GM21423 (cell line): ENCODE results near the gene SMIM21.

Experiments used
- ATAC-seq: cut with Tn5 transposase; IDR thresholded peaks from one replicate; pipeline ENCODE4 v1.9.1; 2021; ENCODE audit warnings: mild to moderate bottlenecking, moderate library complexity; ENCODE audit not compliant: unreplicated experiment

The SMIM21 gene

DNA sequence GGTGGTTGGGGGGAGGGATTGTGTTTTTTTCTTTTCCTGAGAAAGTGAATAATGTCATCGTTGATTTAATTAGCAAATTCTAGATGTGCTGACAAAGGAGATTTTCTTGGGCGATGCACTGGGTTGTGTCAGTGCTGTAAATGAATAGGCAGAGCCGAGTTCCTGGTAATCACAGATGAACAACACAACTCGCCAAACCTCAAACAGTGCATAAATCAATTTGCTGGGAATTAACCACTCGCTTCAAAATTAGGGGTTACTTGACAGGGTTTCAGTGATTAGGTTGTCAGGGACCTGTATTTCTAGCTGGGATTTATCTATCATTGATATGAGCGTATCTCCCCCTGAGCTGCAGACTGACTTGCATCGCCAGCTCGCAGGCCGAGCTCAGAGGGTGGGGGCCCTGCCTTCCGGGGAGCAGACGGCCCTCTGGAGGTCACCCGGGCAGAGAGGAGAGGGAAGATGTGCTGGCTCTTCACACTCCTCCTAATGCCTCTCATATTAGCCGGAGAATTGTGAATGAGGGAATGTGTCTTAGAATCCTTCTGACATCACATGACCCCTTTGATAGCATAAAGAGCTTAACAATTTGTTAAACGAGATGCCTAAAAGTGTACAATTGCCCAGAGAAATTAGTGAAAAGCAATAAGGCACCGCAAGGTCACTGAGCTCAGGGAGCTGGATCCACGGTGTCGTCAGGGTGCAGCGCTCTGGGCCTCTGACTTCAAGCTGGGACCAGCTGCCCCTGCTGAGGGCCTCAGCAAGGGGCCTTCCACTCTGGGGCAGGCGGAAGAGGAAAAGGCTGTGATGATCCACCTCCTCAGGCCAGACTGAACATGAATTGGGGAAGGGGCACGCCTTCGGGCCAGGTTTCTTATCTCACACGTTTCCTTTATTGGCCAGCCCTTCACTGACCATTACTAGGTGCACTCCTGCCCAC lies 48.9 kb downstream of the SMIM21 start:
- no peak for ATAC-seq

DNA sequence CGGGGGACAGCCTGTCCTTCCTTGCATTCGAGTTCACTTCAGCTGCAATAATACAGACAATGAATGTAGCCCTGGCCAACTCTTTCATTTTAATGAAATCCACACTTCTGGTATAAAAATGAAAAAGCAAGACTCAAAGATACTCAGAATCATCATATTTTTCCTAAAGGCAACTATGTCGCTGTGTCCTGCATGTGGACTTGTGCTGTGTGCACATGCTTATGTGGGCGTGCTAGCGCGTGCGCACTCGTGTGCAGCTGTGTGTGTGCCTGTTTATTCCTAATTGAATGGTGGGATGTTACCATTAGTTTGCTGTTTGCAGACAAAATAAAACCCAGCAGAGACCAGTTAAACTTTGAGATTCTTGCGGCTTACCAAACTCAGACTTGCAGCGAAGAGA lies 49.6 kb downstream of the SMIM21 start:
- no peak for ATAC-seq

DNA sequence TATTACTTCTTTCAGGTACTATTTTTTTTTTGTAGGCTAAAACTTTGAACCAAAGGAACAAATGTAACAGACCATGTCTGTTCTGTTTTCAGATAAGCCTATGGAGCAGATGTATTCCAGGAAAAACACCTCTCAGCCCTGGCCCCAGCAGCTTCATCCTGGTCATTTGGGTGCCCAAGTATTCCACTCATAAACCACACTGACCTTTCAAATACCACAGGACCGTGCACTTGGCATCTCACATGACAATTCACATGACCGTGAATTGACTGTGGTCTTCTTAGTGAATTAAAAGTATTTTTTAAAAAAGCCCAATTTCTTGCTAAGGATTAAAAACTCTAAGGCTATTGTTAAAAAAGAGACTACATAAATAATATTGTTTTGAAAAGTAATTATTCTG lies 50.2 kb downstream of the SMIM21 start:
- ATAC-seq: no peak

DNA sequence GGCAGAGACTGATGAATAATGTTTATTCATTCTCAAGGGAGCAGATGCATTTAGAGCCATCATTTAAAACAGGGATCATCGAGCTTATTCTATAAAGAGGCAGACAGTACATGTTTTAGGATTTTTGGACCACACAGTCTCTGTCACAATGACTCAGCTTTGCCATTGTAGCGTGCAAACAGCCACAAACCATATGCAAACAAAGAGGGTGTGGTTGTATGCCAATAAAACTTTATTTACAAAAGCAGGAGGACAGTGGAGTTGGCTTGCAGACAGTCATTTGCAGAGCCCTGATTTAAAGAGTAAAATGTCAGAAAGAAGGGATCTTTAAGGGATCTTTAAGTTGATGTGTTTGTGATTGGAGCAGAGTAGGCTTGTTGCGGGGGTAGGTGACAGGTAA lies 51.5 kb downstream of the SMIM21 start:
- ATAC-seq: no peak

DNA sequence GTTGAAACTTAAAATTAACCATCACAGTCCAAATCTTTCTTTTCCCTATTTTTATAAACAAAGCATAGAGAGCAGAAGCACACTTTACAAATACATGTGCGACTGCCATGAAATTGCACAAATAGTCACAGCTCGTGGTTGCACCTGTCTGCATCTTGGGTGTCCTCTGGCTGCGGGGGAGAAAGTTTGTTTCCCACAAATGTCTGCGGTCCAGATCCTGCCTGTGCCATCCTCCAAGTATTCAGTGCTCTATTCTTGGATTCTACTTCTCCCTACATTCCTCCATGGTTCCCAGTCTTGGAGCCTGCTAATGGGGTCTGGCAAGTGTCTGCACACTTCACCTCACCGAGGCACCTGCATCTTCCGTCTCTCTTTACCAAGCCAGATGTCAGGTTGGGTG lies 52.2 kb downstream of the SMIM21 start:
- ATAC-seq: no peak

DNA sequence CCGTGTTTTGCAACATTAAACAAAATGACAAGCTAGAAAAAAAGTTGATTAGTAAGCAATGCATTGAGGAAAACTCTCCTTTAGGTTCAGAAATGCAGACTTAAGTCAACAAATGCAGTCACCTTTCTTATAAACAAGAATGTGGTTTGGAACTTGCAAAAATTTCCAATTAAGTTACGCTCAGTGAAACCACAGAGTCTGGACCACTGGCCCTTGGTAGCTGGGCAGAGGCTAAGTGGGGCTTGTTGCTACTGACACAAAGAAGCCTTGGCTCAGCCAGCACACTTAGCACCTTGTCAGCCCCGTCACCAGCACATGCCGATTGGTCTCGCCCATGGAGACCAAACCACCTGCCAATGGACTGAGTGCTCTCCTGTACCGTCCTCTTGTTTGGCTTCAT lies 53.0 kb downstream of the SMIM21 start:
- no peak for ATAC-seq

DNA sequence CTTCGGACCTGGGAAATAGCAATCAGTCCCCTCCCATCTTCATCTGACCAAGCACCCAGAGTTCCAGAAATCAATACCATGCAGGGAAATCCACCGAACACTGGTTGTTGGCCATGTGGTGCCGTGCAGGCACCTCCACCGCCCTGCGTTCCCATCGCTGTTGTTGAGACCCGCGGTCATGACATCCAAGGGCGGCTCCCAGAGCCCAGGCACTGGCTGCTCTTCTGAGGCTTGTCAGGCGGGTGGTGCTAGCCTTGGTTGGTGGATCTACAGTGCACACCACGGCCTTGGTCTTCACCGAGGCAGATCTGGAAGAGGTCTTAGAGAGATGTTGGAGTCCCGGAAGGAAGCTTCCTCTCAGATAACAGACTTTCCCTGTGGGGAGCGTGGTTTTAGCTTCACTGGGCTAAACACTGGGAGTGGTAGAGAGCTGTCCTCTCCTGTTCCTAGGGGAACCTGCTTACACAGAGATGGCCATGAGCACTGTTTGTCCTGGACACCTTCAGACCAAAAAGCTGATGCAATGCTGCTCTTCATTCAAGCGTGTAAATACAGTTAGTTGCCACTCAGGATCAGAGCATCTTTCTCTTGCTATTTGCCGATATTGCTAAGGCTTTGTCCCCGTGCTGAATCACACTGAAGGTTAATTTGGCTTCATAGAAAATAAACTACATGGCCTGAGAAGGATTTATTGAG lies 58.3 kb downstream of the SMIM21 start:
- no peak for ATAC-seq

DNA sequence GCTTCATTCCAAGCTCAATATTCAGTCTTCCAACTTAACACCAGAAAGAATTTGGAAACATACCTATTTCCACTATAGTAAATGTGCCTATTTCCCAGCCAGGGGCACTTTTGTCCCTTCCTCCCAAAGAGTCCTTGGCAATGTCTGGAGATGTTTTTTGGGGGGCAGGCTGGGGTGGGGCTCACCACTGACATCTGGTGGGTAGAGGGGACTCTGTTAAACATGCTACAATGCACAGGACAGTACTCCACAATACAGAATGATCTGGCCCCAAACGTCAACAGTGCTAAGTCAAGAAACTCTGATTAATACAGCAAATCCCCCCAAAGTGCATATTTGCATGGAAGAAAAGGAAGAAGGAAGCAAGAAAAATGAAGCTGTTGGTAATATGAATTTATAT lies 61.7 kb downstream of the SMIM21 start:
- no peak for ATAC-seq

DNA sequence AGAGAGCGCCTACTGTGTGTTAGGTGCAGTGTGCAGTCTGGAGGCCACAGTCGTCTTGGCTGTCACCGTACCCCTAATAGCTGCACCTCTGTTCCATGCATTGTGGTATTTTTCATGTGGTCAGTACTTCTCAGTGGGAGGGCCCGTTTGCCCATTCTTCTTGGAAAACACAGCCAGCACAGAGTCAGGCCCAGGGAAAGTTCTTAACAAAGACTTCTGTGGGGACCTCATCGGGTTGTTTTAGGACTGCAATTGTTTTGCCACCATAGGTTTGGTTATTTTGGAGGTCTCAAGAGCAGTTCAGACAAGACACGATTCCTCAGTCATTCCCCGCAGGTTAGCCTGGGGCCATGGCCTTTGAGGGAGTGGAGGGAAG lies 62.3 kb downstream of the SMIM21 start:
- ATAC-seq: no peak

DNA sequence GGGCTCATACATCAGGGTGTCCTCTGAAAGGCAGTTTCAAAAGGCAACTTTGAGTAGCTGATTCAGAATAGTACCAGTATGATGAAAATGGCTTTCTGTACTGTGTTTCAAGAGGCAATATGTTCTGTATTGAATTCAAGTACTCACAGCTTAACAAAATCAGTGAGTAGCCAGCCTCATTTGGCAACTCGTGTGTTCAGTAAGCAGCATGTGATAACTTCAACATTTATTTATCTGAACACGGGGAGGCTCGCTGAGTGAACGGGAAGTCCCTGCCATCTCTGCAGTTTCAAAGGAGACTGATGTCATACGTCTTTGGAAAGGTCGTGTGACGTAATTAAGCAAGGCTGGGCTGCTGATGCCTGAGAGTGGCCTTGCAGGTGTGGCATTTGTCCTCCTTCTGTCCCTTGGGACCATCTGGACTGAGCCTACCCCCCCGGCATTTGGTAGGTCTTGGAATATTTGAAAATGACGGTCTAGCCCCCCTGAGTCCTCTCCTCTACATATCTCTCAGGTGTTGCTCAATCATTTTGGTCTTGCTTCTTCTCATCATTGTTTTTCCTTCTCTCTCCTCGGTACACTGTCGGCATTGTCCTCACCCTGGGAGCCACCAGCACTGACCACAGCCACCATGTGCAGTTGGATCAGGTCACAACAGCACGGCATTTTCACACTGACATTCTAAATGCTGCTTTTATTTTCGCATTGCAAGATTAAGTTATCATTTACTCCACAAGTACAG lies 62.8 kb downstream of the SMIM21 start:
- ATAC-seq: no peak

DNA sequence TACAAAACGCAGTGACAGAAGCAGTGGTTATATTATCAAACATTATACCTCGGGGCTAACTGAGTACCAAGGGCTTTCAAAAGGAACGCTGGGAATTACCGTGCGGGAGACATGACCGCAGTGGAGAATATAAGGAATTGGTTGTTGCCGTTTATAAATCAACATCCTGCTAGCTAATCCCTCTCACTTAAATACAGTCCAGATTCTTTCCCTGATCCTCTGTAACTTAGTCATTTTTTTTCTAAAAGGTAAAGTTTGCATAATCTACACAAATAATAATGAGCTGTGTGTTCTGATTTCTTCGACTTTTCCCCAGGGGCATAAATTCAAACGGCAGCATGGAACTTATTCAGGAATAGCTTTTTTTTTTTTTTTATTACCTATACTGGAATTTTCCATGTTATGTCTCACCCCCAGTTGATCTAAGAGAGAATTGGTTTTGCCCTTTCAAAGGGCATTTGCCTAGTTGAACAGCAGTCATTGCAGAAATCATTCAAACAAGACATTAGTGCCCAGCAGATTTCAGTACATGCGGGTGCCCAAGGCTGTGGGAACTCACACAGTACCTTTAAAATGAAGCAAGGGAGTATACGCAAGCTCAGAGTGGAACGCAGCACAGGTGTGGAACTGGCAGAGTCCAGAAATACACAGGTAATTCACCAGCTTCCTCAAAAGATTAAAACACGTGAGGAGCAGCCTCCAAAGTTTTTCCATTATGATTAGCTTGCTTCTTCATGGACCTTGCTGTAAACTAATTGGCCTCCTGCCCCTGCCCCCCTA lies 63.9 kb downstream of the SMIM21 start:
- ATAC-seq: no peak

DNA sequence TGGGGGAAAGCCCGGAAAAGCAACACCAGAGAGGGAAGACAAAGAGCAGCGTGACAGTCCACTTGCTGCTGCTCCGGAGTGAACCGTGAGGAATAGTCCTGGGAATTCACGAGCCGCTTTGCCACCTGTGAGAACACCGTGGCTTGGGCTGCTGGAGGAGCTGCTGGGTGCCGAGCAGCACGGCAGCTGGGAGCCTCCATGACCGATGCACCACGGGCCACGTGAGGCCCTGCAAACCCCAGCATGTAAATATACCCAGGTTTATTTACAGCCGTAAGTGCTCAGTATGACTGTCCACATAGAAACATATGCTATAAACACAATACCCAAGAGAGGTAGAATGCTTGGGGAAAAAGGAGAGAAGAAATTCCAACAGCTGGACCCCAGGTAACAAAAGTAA lies 65.1 kb downstream of the SMIM21 start:
- ATAC-seq: no peak

DNA sequence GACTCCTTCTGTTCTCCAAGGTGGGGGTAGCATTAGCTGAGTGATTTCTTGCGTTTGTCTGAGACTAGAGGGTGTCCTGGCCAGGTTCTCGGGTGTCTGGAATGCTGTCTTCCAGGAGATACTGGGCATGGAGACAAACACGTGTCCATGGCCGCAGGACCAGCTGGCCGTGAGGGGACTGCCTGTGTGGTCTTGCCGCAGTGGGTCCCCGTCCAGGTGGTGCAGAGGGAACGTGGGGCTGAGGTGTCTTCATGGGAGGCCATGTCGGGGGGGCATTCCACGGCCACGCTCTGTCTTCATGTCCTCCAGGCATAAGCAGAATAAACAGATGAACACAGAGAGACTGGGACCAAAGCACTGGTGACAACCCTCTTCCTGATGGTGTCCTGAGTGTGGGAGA lies 66.6 kb downstream of the SMIM21 start:
- no peak for ATAC-seq

DNA sequence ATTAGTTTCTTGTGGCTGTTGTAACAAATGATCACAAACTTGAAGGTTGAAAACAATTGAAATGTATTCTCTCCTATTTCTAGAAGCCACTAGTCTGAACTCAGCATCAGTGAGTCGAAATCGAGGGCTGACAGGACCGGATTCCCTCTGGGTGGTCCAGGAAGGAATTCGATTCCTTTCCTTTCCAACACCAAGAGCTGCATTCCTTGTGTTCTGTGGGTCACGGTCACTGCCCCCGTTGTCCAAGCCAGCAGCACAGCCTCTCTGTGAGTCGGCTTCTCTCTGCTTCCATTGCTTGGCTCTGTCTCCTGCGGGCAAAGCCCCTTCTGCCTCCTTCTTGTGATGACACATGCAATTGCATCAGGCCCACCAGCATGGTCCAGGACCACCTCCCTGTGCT lies 67.3 kb downstream of the SMIM21 start:
- ATAC-seq: no peak
